ENCODE measurements around the gene IQCH.

Gene IQCH

GRCh38 chr15:67533873-67534272 is 279.3 kb downstream of the IQCH start:
- Mint-ChIP-seq H3K4me3 (no peak overlapping the region), H3K36me3 (peaks cover 5% of the 10 kb centered on the region), H3K9me3 (ENCODE audit: low read depth) (no peaks in the 10 kb centered on the region), H3K4me1 (ENCODE audit: low read depth) (peaks cover 8% of the 10 kb centered on the region), H3K27ac (no peak overlapping the region), H3K27me3 (no peaks in the 10 kb centered on the region)

DNA sequence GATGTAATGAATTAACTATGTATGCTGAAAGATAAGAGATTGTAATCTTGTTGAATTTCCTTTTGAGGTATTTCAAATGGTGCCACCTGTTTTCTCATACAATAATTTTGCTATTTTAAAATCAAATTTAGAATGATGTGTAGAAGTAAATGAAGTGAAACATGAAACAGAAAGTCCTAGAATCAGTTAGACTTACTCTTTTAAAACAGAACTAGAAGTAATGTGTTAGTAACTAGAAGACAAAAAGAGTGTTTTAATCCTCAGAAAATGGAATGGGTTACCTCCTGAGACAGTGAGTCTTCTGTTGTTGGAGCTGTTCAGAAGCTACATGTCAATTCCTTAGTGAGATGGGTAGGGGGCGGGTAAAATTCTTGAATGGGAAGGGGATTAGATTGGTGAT is 279.8 kb downstream of the IQCH start:
- H3K4me1 Mint-ChIP-seq (ENCODE audit: low read depth): peaks cover 9% of the 10 kb centered on the region
- no peaks in the 10 kb centered on the region for H3K9me3 Mint-ChIP-seq (ENCODE audit: low read depth)
- H3K4me3 Mint-ChIP-seq: no peak overlapping the region
- H3K36me3 Mint-ChIP-seq: peaks cover 5% of the 10 kb centered on the region
- H3K27ac Mint-ChIP-seq: no peak overlapping the region
- H3K27me3 Mint-ChIP-seq: no peaks in the 10 kb centered on the region

DNA sequence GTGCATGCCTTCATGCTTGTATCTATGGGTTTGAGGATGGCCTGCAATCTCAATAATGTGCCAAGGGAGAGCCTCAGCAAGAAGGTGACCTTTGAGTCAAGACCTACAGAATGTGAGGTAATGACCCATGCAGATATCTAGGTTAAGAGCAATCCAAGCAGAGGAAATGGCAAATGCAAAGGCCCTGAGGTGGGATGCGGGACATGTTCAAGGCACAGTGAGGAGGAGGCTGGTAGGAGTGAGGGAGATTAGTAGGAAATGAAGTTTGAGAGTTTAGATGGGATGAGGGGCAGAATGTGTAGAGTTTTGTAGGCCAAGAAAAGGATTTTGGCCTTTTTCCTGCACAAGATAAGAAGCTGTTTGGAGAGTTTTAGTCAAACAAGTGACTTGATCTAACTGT is 283.2 kb downstream of the IQCH start:
- Mint-ChIP-seq H3K27ac (no peak overlapping the region), H3K4me1 (ENCODE audit: low read depth) (peaks cover 17% of the 10 kb centered on the region), H3K4me3 (no peak overlapping the region), H3K36me3 (no peaks in the 10 kb centered on the region), H3K27me3 (no peaks in the 10 kb centered on the region), H3K9me3 (ENCODE audit: low read depth) (no peaks in the 10 kb centered on the region)

- peak within 1 kb of the TSS; percentile 95 for H3K27ac Mint-ChIP-seq
- H3K4me1 Mint-ChIP-seq (ENCODE audit: low read depth): peaks cover 46% of the 10 kb centered on the region
- no peaks in the 10 kb centered on the region for H3K9me3 Mint-ChIP-seq (ENCODE audit: low read depth)
- H3K27me3 Mint-ChIP-seq: no peaks in the 10 kb centered on the region
- peak within 1 kb of the TSS; percentile 94 for H3K4me3 Mint-ChIP-seq
- no peaks in the 10 kb centered on the region for H3K36me3 Mint-ChIP-seq
Observed at GRCh38 chr15:67542420-67543347, 288.1 kb downstream of the IQCH start, which contains the start of gene MAP2K5. TSS of gene MAP2K5 (plus strand) at chr15:67542703. CDS start at chr15:67543336, 633 bp downstream.

DNA sequence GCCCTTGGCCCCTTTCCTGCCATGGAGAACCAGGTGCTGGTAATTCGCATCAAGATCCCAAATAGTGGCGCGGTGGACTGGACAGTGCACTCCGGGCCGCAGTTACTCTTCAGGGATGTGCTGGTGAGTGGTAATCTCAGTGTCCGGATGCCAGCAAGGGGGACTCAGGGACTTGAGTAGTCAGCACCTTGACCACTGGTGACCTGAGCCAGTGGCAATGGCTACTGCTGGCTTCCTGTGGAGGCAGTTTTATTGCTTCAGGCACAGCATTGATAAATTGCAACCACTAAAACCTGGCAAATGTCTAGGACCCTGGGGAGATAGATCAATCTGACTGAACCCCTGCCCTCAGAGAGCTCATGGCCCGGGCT is 288.7 kb downstream of the IQCH start:
- Mint-ChIP-seq H3K27me3 (no peaks in the 10 kb centered on the region), H3K27ac (peak overlapping the region; percentile 86), H3K9me3 (ENCODE audit: low read depth) (no peaks in the 10 kb centered on the region), H3K36me3 (no peaks in the 10 kb centered on the region), H3K4me3 (peak overlapping the region; percentile 94), H3K4me1 (ENCODE audit: low read depth) (peaks cover 53% of the 10 kb centered on the region)

GRCh38 chr15:67544475-67544874 is 289.9 kb downstream of the IQCH start:
- Mint-ChIP-seq H3K36me3 (no peaks in the 10 kb centered on the region), H3K27me3 (no peaks in the 10 kb centered on the region), H3K4me3 (peak overlapping the region; percentile 94), H3K9me3 (ENCODE audit: low read depth) (no peaks in the 10 kb centered on the region), H3K27ac (peak overlapping the region; percentile 86), H3K4me1 (ENCODE audit: low read depth) (peaks cover 55% of the 10 kb centered on the region)

DNA sequence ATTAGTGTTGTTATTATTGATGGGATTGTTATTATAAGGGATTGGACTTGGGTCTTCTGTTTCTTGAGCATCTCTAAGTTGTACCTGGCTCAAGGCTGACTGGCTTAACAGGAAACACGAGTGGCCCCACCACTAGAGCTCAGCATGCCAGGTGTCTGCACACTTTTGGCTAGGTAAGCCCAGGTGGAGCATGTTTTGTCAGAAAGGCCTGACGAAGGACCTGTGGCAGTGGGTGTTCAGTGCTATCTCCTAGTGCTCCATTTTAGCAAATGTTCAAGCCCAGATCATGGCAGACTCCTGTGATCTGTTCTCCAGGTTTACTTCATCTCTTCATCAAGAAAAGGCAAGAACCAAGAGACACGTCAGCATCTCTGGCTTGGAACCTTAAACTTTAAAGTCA is 291.3 kb downstream of the IQCH start:
- Mint-ChIP-seq H3K27ac (no peak overlapping the region), H3K4me3 (no peak overlapping the region)

GRCh38 chr15:67547064-67547463 is 292.5 kb downstream of the IQCH start:
- Mint-ChIP-seq H3K27ac (no peak overlapping the region), H3K4me1 (ENCODE audit: low read depth) (peaks cover 45% of the 10 kb centered on the region), H3K36me3 (peaks cover 4% of the 10 kb centered on the region), H3K4me3 (no peak overlapping the region), H3K9me3 (ENCODE audit: low read depth) (no peaks in the 10 kb centered on the region), H3K27me3 (no peaks in the 10 kb centered on the region)

More for the DNA sequence above, 291.3 kb downstream of the IQCH start:
- Mint-ChIP-seq H3K36me3 (peaks cover 4% of the 10 kb centered on the region), H3K27me3 (no peaks in the 10 kb centered on the region), H3K9me3 (ENCODE audit: low read depth) (no peaks in the 10 kb centered on the region), H3K4me1 (ENCODE audit: low read depth) (peaks cover 51% of the 10 kb centered on the region)

DNA sequence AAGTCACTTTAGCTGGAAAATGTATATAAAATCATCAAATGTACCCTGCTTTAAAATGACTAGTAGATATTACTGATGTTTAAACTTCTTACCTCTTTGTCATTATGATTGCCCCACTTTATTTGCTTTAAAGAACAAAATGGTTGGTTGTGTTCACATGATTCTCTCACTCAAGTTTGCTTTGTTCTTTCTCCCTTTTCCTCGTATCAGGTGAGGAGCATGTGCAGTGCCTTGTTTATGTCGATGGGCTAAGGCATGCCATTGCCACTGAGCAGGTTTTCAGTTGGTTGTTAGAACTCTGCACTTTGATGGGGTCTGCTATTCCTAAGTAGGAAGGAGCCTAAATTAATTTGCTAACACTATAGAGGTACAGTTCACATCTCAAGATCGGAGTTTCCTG is 293.2 kb downstream of the IQCH start:
- H3K9me3 Mint-ChIP-seq (ENCODE audit: low read depth): no peaks in the 10 kb centered on the region
- H3K27me3 Mint-ChIP-seq: no peaks in the 10 kb centered on the region
- peaks cover 45% of the 10 kb centered on the region for H3K4me1 Mint-ChIP-seq (ENCODE audit: low read depth)
- no peak overlapping the region for H3K27ac Mint-ChIP-seq
- H3K4me3 Mint-ChIP-seq: no peak overlapping the region
- H3K36me3 Mint-ChIP-seq: peaks cover 4% of the 10 kb centered on the region

GRCh38 chr15:67548236-67548852 is 293.8 kb downstream of the IQCH start:
- Mint-ChIP-seq H3K27ac (no peak overlapping the region), H3K27me3 (no peaks in the 10 kb centered on the region), H3K36me3 (peaks cover 4% of the 10 kb centered on the region), H3K4me3 (no peak overlapping the region), H3K4me1 (ENCODE audit: low read depth) (peaks cover 42% of the 10 kb centered on the region), H3K9me3 (ENCODE audit: low read depth) (no peaks in the 10 kb centered on the region)

DNA sequence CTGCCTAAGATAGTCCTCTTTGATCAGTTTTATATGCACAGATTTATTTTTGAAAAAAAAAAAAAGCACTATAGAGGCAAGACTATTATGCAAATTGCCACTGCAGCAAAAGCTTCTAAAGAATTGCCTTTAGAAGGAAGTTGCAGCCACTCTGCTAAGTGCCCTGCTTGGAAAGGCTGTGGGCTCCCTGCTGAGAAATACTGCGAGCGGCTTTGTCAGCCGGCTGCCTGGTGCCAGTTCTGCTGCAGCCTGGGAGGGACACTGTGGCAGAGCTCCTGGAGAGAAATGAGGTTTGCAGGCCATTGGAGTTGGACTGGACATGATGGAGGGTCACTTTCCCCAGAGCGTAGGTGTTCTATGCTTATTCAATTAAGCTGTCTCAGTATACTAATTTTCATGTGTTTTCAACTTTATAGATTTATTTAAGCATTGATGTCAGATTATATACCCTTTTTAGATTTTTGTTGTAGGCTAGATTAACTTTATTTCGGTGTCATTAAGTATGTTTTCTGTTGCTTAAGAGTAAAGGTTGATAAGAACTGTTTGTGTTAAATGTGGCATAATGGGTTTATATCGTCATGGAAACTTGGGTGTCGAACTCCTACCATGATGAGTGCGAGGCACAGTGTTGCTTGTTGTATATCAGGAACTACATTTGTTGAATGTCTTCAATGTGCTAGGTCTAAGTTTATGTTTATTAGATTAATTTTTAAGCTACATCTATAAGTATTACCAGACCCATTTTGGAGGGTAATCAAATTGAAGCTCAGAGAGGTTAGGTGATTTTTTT is 294.5 kb downstream of the IQCH start:
- Mint-ChIP-seq H3K27me3 (no peaks in the 10 kb centered on the region), H3K4me1 (ENCODE audit: low read depth) (peaks cover 35% of the 10 kb centered on the region), H3K36me3 (peaks cover 4% of the 10 kb centered on the region), H3K27ac (no peak overlapping the region), H3K4me3 (no peak overlapping the region), H3K9me3 (ENCODE audit: low read depth) (no peaks in the 10 kb centered on the region)

GRCh38 chr15:67549736-67550135 is 295.1 kb downstream of the IQCH start:
- H3K36me3 Mint-ChIP-seq: peaks cover 4% of the 10 kb centered on the region
- H3K27ac Mint-ChIP-seq: no peak overlapping the region
- H3K4me1 Mint-ChIP-seq (ENCODE audit: low read depth): peaks cover 28% of the 10 kb centered on the region
- H3K4me3 Mint-ChIP-seq: no peak overlapping the region
- H3K9me3 Mint-ChIP-seq (ENCODE audit: low read depth): no peaks in the 10 kb centered on the region
- no peaks in the 10 kb centered on the region for H3K27me3 Mint-ChIP-seq

DNA sequence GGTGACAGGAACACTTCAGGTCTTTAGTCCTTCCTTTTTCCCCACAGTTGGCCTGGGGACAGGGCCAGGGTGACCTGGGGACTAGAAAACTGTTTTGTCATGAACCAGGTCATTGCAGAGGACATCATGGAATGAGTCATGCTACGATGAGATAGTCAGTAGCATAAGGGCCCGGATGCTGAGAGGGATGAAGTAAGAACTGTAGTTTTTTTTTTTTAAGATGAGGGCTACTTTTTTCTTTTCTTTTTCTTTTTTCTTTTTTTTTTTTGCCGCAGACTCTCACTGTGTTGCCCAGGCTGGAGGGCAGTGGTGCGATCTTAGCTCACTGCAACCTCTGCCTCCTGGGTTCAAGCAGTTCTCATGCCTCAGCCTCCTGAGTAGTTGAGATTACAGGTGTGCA is 295.9 kb downstream of the IQCH start:
- no peaks in the 10 kb centered on the region for H3K9me3 Mint-ChIP-seq (ENCODE audit: low read depth)
- H3K4me1 Mint-ChIP-seq (ENCODE audit: low read depth): peaks cover 22% of the 10 kb centered on the region
- H3K27ac Mint-ChIP-seq: no peak overlapping the region
- H3K36me3 Mint-ChIP-seq: peaks cover 7% of the 10 kb centered on the region
- H3K27me3 Mint-ChIP-seq: no peaks in the 10 kb centered on the region
- no peak overlapping the region for H3K4me3 Mint-ChIP-seq

DNA sequence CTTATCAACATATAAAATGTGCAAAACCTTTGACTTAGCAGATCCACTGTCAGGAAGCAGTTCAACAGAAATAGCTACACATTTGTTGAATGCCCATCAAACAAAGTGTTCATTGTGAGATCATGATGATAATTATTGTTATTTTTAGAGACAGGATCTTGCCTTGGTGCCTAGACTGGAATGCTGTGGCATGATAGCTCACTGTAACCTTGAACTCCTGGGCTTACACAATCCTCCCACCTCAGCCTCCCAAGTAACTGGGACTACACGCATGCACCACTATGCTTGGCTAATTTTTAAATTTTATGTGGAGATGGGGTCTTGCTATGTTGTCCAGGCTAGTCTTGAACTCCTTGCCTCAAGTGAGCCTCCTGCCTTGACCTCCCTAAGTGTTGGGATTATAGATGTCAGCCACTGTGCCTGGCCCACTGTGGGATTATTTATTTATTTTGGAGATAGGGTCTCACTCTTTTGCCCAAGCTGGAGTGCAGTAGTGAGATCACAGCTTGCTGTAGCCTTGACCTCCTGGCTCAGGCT is 296.7 kb downstream of the IQCH start:
- H3K27ac Mint-ChIP-seq: no peak overlapping the region
- peaks cover 18% of the 10 kb centered on the region for H3K4me1 Mint-ChIP-seq (ENCODE audit: low read depth)
- H3K36me3 Mint-ChIP-seq: peaks cover 10% of the 10 kb centered on the region
- no peaks in the 10 kb centered on the region for H3K27me3 Mint-ChIP-seq
- H3K4me3 Mint-ChIP-seq: no peak overlapping the region
- H3K9me3 Mint-ChIP-seq (ENCODE audit: low read depth): no peaks in the 10 kb centered on the region

Measured in activated naive CD8-positive, alpha-beta T cell (primary cell).